Activated CD4-positive, alpha-beta T cell treated with anti-CD3 and anti-CD28 coated beads, Interleukin-2, amount 10 ng/mL, durations not matched to agents 7 days and 5 days (primary cell): ENCODE data around the gene KPNA1. TPM values are rescaled to one million over a fixed set of nuclear protein-coding genes. Genes with fewer than 3 reads are reported as not detected.

Source experiments
- CTCF ChIA-PET: fragments of 350-600 bp; sonication (Branson Sonifier 250); formaldehyde crosslinking; loops from one replicate; lab custom pipeline; 2021; ENCODE audit warnings: antibody characterized with exemption; lab: Charles Lee
- POLR2A ChIA-PET: fragments of 350-600 bp; sonication (Branson Sonifier 250); formaldehyde crosslinking; loops from one replicate; lab custom pipeline; 2021; ENCODE audit warnings: antibody characterized with exemption; lab: Charles Lee
- DNase-seq: peaks from one replicate; pipeline ENCODE4 v3.0.0-alpha.2; 2020
- H3K27ac Mint-ChIP-seq: one replicate; pipeline ENCODE4 v1.8.0; 2021; ENCODE audit warnings: mild to moderate bottlenecking, moderate library complexity, mixed read lengths
- H3K27me3 Mint-ChIP-seq: one replicate; pipeline ENCODE4 v1.8.0; 2021; ENCODE audit warnings: mixed read lengths
- H3K36me3 Mint-ChIP-seq: one replicate; pipeline ENCODE4 v1.8.0; 2021; ENCODE audit warnings: low read depth, mixed read lengths
- H3K4me1 Mint-ChIP-seq: one replicate; pipeline ENCODE4 v1.8.0; 2021; ENCODE audit warnings: mixed read lengths
- H3K4me3 Mint-ChIP-seq: one replicate; pipeline ENCODE4 v1.8.0; 2021; ENCODE audit warnings: mild to moderate bottlenecking, moderate library complexity, mixed read lengths
- H3K9me3 Mint-ChIP-seq: one replicate; pipeline ENCODE4 v1.8.0; 2021; ENCODE audit warnings: mixed read lengths
- total RNA-seq, 2 experiments: library from RNA; stranded (reverse); gene quantifications; one replicate each; pipeline ENCODE4 v1.2.3, GENCODE V29; 2021

The KPNA1 gene
- total RNA-seq, 2 experiments from 2014 or later: 48.8 to 53.3 TPM

- Mint-ChIP-seq H3K36me3 (peaks cover 81% of the 10 kb centered on the region), H3K27ac (no peak overlapping the region), H3K4me1 (peaks cover 13% of the 10 kb centered on the region), H3K9me3 (no peaks in the 10 kb centered on the region), H3K4me3 (no peak overlapping the region), H3K27me3 (no peaks in the 10 kb centered on the region)
- POLR2A ChIA-PET: no interaction called here
- CTCF ChIA-PET: interaction anchor here (0.9 to 2.9 kb wide), 4 partner anchors 9 to 131 kb away, joined by 3 to 12 read pairs (median 4); partner anchors contain the start of gene PARP14
- no peak for DNase-seq
Measured at GRCh38 chr3:122548619-122549018, 33.9 kb upstream of the KPNA1 start.

- H3K9me3 Mint-ChIP-seq: no peaks in the 10 kb centered on the region
- no peak for DNase-seq
- no peaks in the 10 kb centered on the region for H3K27me3 Mint-ChIP-seq
- ChIA-PET CTCF (interaction anchor here (0.9 to 2.9 kb wide), 4 partner anchors 9 to 132 kb away, joined by 3 to 12 read pairs (median 4); partner anchors contain the start of gene PARP14), POLR2A (no interaction called here)
- peaks cover 80% of the 10 kb centered on the region for H3K36me3 Mint-ChIP-seq
- H3K27ac Mint-ChIP-seq: no peak overlapping the region
- peaks cover 10% of the 10 kb centered on the region for H3K4me1 Mint-ChIP-seq
- no peak overlapping the region for H3K4me3 Mint-ChIP-seq
Measured at GRCh38 chr3:122548076-122548475, 33.3 kb upstream of the KPNA1 start.

GRCh38 chr3:122546151-122546550, 31.4 kb upstream of the KPNA1 start:
- no peak overlapping the region for H3K4me3 Mint-ChIP-seq
- CTCF ChIA-PET: interaction anchor here (1.8 kb wide), 1 partner anchor 12 kb away, joined by 3 read pairs; no protein-coding TSS in a partner anchor
- POLR2A ChIA-PET: no interaction called here
- no peak overlapping the region for H3K27ac Mint-ChIP-seq
- no peaks in the 10 kb centered on the region for H3K27me3 Mint-ChIP-seq
- no peak for DNase-seq
- peaks cover 12% of the 10 kb centered on the region for H3K4me1 Mint-ChIP-seq
- H3K36me3 Mint-ChIP-seq: peaks cover 74% of the 10 kb centered on the region
- no peaks in the 10 kb centered on the region for H3K9me3 Mint-ChIP-seq

GRCh38 chr3:122538956-122539490, 24.3 kb upstream of the KPNA1 start:
- Mint-ChIP-seq H3K36me3 (peaks cover 75% of the 10 kb centered on the region), H3K4me3 (no peak overlapping the region), H3K27ac (no peak overlapping the region), H3K27me3 (no peaks in the 10 kb centered on the region), H3K4me1 (peaks cover 47% of the 10 kb centered on the region), H3K9me3 (no peaks in the 10 kb centered on the region)
- POLR2A ChIA-PET: no interaction called here
- CTCF ChIA-PET: interaction anchor here (1.3 kb wide), 1 partner anchor 19 kb away, joined by 3 read pairs; no protein-coding TSS in a partner anchor
- no peak for DNase-seq

GRCh38 chr3:122536632-122537001, 21.9 kb upstream of the KPNA1 start:
- peaks cover 49% of the 10 kb centered on the region for H3K4me1 Mint-ChIP-seq
- no peak overlapping the region for H3K27ac Mint-ChIP-seq
- POLR2A ChIA-PET: no interaction called here

GRCh38 chr3:122535964-122536631, 21.4 kb upstream of the KPNA1 start:
- CTCF ChIA-PET: interaction anchor here (1.0 kb wide), 1 partner anchor 143 kb away, joined by 3 read pairs; no protein-coding TSS in a partner anchor
- Mint-ChIP-seq H3K4me1 (peaks cover 46% of the 10 kb centered on the region), H3K27me3 (no peaks in the 10 kb centered on the region), H3K9me3 (no peaks in the 10 kb centered on the region), H3K27ac (no peak overlapping the region), H3K4me3 (no peak overlapping the region), H3K36me3 (peaks cover 79% of the 10 kb centered on the region)
- DNase-seq: no peak
- POLR2A ChIA-PET: no interaction called here

More at GRCh38 chr3:122536632-122537001, 21.9 kb upstream of the KPNA1 start:
- no peak overlapping the region for H3K4me3 Mint-ChIP-seq
- no peaks in the 10 kb centered on the region for H3K27me3 Mint-ChIP-seq
- CTCF ChIA-PET: interaction anchor here (1.0 kb wide), 1 partner anchor 143 kb away, joined by 3 read pairs; no protein-coding TSS in a partner anchor
- H3K9me3 Mint-ChIP-seq: no peaks in the 10 kb centered on the region
- no peak for DNase-seq
- peaks cover 82% of the 10 kb centered on the region for H3K36me3 Mint-ChIP-seq

GRCh38 chr3:122533931-122534334, 19.2 kb upstream of the KPNA1 start:
- Mint-ChIP-seq H3K36me3 (peaks cover 73% of the 10 kb centered on the region), H3K27ac (no peak overlapping the region), H3K4me3 (no peak overlapping the region), H3K4me1 (peaks cover 36% of the 10 kb centered on the region), H3K27me3 (no peaks in the 10 kb centered on the region), H3K9me3 (no peaks in the 10 kb centered on the region)
- ChIA-PET POLR2A (no interaction called here), CTCF (interaction anchor here (1.0 to 1.6 kb wide), 5 partner anchors 12 to 150 kb away, joined by 3 to 5 read pairs (median 4); partner anchors contain the start of genes FAM162A and KPNA1)
- DNase-seq: peak; percentile 41

- DNase-seq: no peak
- Mint-ChIP-seq H3K36me3 (peaks cover 71% of the 10 kb centered on the region), H3K4me1 (peaks cover 33% of the 10 kb centered on the region), H3K27me3 (no peaks in the 10 kb centered on the region), H3K27ac (no peak overlapping the region), H3K9me3 (no peaks in the 10 kb centered on the region), H3K4me3 (no peak overlapping the region)
- ChIA-PET CTCF (interaction anchor here (1.1 to 1.6 kb wide), 3 partner anchors 13 to 149 kb away, joined by 3 to 4 read pairs (median 3); partner anchors contain the start of gene FAM162A), POLR2A (no interaction called here)
Measured at GRCh38 chr3:122533480-122533879, 18.7 kb upstream of the KPNA1 start.

- Mint-ChIP-seq H3K9me3 (no peaks in the 10 kb centered on the region), H3K4me1 (peaks cover 11% of the 10 kb centered on the region), H3K27ac (peak overlapping the region; percentile 3), H3K27me3 (no peaks in the 10 kb centered on the region), H3K4me3 (no peak overlapping the region), H3K36me3 (peaks cover 70% of the 10 kb centered on the region)
- CTCF ChIA-PET: no interaction called here
- DNase-seq: no peak
- POLR2A ChIA-PET: no interaction called here
Measured at GRCh38 chr3:122530164-122530563, 15.4 kb upstream of the KPNA1 start.

- DNase-seq: no peak
- Mint-ChIP-seq H3K27ac (no peak overlapping the region), H3K9me3 (no peaks in the 10 kb centered on the region), H3K4me3 (no peak overlapping the region), H3K27me3 (peaks cover 5% of the 10 kb centered on the region), H3K36me3 (peaks cover 33% of the 10 kb centered on the region), H3K4me1 (peaks cover 4% of the 10 kb centered on the region)
- ChIA-PET POLR2A (no interaction called here), CTCF (no interaction called here)
Measured at GRCh38 chr3:122523317-122523716, 8.6 kb upstream of the KPNA1 start.

GRCh38 chr3:122520861-122521260, 6.1 kb upstream of the KPNA1 start:
- no peak overlapping the region for H3K27ac Mint-ChIP-seq
- ChIA-PET CTCF (no interaction called here), POLR2A (no interaction called here)
- peaks cover 6% of the 10 kb centered on the region for H3K4me1 Mint-ChIP-seq
- DNase-seq: no peak
- H3K9me3 Mint-ChIP-seq: no peaks in the 10 kb centered on the region
- H3K4me3 Mint-ChIP-seq: no peak overlapping the region
- peaks cover 5% of the 10 kb centered on the region for H3K27me3 Mint-ChIP-seq
- H3K36me3 Mint-ChIP-seq: peaks cover 12% of the 10 kb centered on the region

GRCh38 chr3:122519693-122520092, 5.0 kb upstream of the KPNA1 start:
- H3K9me3 Mint-ChIP-seq: no peaks in the 10 kb centered on the region
- peaks cover 9% of the 10 kb centered on the region for H3K36me3 Mint-ChIP-seq
- peaks cover 5% of the 10 kb centered on the region for H3K27me3 Mint-ChIP-seq
- H3K4me1 Mint-ChIP-seq: peaks cover 11% of the 10 kb centered on the region
- H3K4me3 Mint-ChIP-seq: no peak overlapping the region
- ChIA-PET POLR2A (no interaction called here), CTCF (interaction anchor here (0.6 to 1.4 kb wide), 3 partner anchors 9 to 68 kb away, joined by 3 to 5 read pairs (median 3); no protein-coding TSS in a partner anchor)
- no peak for DNase-seq
- no peak overlapping the region for H3K27ac Mint-ChIP-seq

- POLR2A ChIA-PET: no interaction called here
- DNase-seq: no peak
- Mint-ChIP-seq H3K4me3 (no peak overlapping the region), H3K27me3 (peaks cover 5% of the 10 kb centered on the region), H3K9me3 (no peaks in the 10 kb centered on the region), H3K36me3 (peaks cover 4% of the 10 kb centered on the region), H3K27ac (no peak overlapping the region), H3K4me1 (peaks cover 23% of the 10 kb centered on the region)
- CTCF ChIA-PET: interaction anchor here (0.8 to 1.6 kb wide), 3 partner anchors 11 to 163 kb away, joined by 3 to 4 read pairs (median 3); partner anchors contain the start of genes DTX3L and PARP9
Measured at GRCh38 chr3:122516846-122517360, 2.2 kb upstream of the KPNA1 start.
